ENCODE measurements around the gene UBXN7.
"Not testable (repeated sequence)": the region's sequence is repeated elsewhere in the genome, so short reads cannot be mapped to it uniquely, and the experiment has no call there.

DNA sequence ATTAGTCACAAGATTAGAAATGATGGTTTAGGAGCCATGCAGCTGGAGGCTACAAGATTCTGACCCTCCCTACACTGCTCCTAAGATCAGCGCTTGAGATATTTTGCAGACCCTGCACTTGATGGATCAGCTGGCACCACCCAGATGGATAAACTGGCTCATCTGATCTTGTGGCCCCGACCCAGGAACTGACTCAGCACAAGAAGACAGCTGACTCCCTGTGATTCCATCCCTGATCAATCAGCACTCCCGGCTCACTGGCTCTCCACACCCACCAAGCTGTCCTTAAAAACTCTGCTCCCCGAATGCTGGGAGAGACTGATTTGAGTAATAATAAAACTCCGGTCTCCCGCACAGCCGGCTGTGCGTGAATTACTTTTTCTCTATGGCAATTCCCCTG, 129.3 kb downstream of the UBXN7 start:
- not testable (repeated sequence) for TF ChIP-seq POLR2A, EP300, POLR2AphosphoS5 (IDR thresholded peaks at IDR 0.05)
- TF ChIP-seq, protein P1, sequence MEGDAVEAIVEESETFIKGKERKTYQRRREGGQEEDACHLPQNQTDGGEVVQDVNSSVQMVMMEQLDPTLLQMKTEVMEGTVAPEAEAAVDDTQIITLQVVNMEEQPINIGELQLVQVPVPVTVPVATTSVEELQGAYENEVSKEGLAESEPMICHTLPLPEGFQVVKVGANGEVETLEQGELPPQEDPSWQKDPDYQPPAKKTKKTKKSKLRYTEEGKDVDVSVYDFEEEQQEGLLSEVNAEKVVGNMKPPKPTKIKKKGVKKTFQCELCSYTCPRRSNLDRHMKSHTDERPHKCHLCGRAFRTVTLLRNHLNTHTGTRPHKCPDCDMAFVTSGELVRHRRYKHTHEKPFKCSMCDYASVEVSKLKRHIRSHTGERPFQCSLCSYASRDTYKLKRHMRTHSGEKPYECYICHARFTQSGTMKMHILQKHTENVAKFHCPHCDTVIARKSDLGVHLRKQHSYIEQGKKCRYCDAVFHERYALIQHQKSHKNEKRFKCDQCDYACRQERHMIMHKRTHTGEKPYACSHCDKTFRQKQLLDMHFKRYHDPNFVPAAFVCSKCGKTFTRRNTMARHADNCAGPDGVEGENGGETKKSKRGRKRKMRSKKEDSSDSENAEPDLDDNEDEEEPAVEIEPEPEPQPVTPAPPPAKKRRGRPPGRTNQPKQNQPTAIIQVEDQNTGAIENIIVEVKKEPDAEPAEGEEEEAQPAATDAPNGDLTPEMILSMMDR (IDR thresholded peaks at IDR 0.05): not testable (repeated sequence)

All from gastroesophageal sphincter (tissue), 3 donors.